ENCODE measurements around the gene STARD9. TPM values are rescaled to one million over a fixed set of nuclear protein-coding genes. Genes with fewer than 3 reads are reported as not detected.
"Not testable (repeated sequence)": the region's sequence is repeated elsewhere in the genome, so short reads cannot be mapped to it uniquely, and the experiment has no call there.

The STARD9 gene
- 1 to 10 TPM; 3.4 to 3.8 TPM for total RNA-seq

GRCh38 chr15:42575188-42576039 is at the start of gene STARD9:
Gene STARD9 (plus strand): TSS chr15:42575606. CDS start chr15:42575716, 110 bp downstream.
- Mint-ChIP-seq H3K27me3 (peaks cover 15% of the 10 kb centered on the region), H3K27ac (no peak within 1 kb of the TSS), H3K9me3 (no peaks in the 10 kb centered on the region), H3K4me1 (ENCODE audit: low read depth) (peaks cover 15% of the 10 kb centered on the region), H3K36me3 (no peaks in the 10 kb centered on the region), H3K4me3 (peak within 1 kb of the TSS; percentile 84)
- ChIA-PET CTCF (interaction anchor here (1.0 to 1.5 kb wide), 3 partner anchors 20 to 76 kb away, joined by 3 to 5 read pairs (median 4); partner anchors contain the start of genes HAUS2 and LRRC57), POLR2A (interaction anchor here (0.7 to 2.0 kb wide), 2 partner anchors 27 to 84 kb away, joined by 3 to 9 read pairs; partner anchors contain the start of genes HAUS2, LRRC57 and ZNF106)
- intact Hi-C loops (cut with micrococcal nuclease) = loop anchor here (1.0 to 10.0 kb wide), 7 partner anchors 27 to 609 kb away; partner anchors contain the start of genes CCNDBP1, CDAN1, GANC and HAUS2
- DNase-seq = peak; percentile 97

GRCh38 chr15:42528970-42529369 is 46.4 kb upstream of the STARD9 start:
- peaks cover 12% of the 10 kb centered on the region for H3K36me3 Mint-ChIP-seq
- intact Hi-C loops (cut with micrococcal nuclease) = no loop called here
- ChIA-PET POLR2A (no interaction called here), CTCF (no interaction called here)
- no peak for DNase-seq
- no peak overlapping the region for H3K27ac Mint-ChIP-seq
- no peak overlapping the region for H3K4me3 Mint-ChIP-seq
- no peaks in the 10 kb centered on the region for H3K4me1 Mint-ChIP-seq (ENCODE audit: low read depth)
- H3K9me3 Mint-ChIP-seq = no peaks in the 10 kb centered on the region
- no peaks in the 10 kb centered on the region for H3K27me3 Mint-ChIP-seq

- no peaks in the 10 kb centered on the region for H3K27me3 Mint-ChIP-seq
- ChIA-PET CTCF (no interaction called here), POLR2A (no interaction called here)
- no peak overlapping the region for H3K4me3 Mint-ChIP-seq
- no peaks in the 10 kb centered on the region for H3K9me3 Mint-ChIP-seq
- intact Hi-C loops (cut with micrococcal nuclease) = no loop called here
- H3K4me1 Mint-ChIP-seq (ENCODE audit: low read depth) = no peaks in the 10 kb centered on the region
- no peak overlapping the region for H3K27ac Mint-ChIP-seq
- H3K36me3 Mint-ChIP-seq = peaks cover 28% of the 10 kb centered on the region
- DNase-seq = no peak
Observed at GRCh38 chr15:42533246-42533645, 42.2 kb upstream of the STARD9 start.

DNA sequence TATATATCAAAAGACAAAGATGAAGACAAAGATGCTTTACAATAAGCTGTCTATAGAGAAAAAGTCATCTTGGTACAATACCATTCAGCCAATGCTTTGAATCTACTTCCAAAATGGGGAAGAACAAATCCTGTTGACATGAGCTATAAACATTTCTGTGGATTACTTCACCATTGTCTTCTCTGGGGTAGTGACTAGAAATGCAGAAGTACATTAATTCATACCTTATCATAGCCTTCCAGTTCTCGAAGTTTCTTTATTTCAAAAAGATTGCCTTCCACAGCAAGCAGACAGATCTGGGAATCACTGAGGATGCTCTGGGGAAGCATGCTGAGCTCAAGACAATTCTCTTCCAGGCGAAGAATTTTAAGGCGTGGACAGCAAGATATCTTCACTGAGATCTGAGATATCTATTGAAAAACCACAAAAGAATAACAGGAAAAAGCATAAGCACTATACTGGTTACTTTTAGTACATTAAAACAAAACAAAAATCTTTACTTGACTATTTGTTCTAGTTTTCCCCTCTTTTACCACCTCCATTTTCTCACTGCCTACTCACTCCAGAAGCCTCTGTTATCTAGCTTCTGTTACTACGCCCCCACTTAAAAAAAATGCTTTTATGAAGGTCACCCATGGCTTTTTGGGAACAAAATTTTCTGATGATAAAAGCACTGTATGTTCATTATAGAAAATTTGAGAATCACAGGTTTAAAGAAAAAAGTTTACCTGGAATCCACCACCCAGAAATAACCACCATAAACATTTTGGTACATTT is 30.4 kb upstream of the STARD9 start:
- Mint-ChIP-seq H3K4me3 (no peak overlapping the region), H3K27me3 (no peaks in the 10 kb centered on the region), H3K4me1 (ENCODE audit: low read depth) (peaks cover 40% of the 10 kb centered on the region), H3K9me3 (no peaks in the 10 kb centered on the region), H3K36me3 (peaks cover 34% of the 10 kb centered on the region), H3K27ac (no peak overlapping the region)
- ChIA-PET CTCF (no interaction called here), POLR2A (no interaction called here)
- intact Hi-C loops (cut with micrococcal nuclease) = no loop called here
- no peak for DNase-seq

DNA sequence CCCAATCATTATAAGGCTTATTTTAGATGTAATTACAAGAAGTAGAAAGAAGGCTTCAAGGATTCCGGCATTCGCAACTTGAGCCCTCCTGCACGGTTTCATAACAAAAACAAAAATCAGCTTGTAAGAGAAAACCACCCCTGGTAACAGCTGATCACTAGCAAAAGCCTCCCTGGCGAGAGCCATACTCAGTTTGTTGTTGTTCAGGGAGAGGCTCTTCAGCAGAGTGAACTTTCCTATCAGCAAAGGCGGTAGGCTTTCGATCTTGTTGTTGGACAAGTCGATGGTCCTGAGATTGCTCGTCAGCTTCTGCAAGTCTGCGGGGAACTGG is 27.5 kb upstream of the STARD9 start:
- H3K27me3 Mint-ChIP-seq = no peaks in the 10 kb centered on the region
- DNase-seq = no peak
- intact Hi-C loops (cut with micrococcal nuclease) = loop anchor here (1.0 to 2.0 kb wide), 3 partner anchors 27 to 102 kb away; partner anchors contain the start of genes STARD9 and ZNF106
- POLR2A ChIA-PET = interaction anchor here (0.7 to 2.1 kb wide), 4 partner anchors 26 to 188 kb away, joined by 3 to 10 read pairs (median 6); partner anchors contain the start of genes SNAP23 and STARD9
- peaks cover 28% of the 10 kb centered on the region for H3K36me3 Mint-ChIP-seq
- peak overlapping the region; percentile 95 for H3K4me3 Mint-ChIP-seq
- CTCF ChIA-PET = interaction anchor here (1.3 kb wide), 1 partner anchor 27 kb away, joined by 4 read pairs; the partner anchor contains the start of gene STARD9
- peaks cover 56% of the 10 kb centered on the region for H3K4me1 Mint-ChIP-seq (ENCODE audit: low read depth)
- H3K27ac Mint-ChIP-seq = peak overlapping the region; percentile 89
- H3K9me3 Mint-ChIP-seq = no peaks in the 10 kb centered on the region

- Mint-ChIP-seq H3K27ac (peak within 1 kb of the TSS; percentile 89), H3K27me3 (no peaks in the 10 kb centered on the region), H3K36me3 (peaks cover 28% of the 10 kb centered on the region), H3K4me3 (peak within 1 kb of the TSS; percentile 95), H3K4me1 (ENCODE audit: low read depth) (peaks cover 57% of the 10 kb centered on the region), H3K9me3 (no peaks in the 10 kb centered on the region)
- POLR2A ChIA-PET = interaction anchor here (0.6 to 2.1 kb wide), 6 partner anchors 25 to 188 kb away, joined by 3 to 10 read pairs (median 4); partner anchors contain the start of genes SNAP23, STARD9 and ZNF106
- intact Hi-C loops (cut with micrococcal nuclease) = loop anchor here (1.0 to 2.0 kb wide), 3 partner anchors 27 to 102 kb away; partner anchors contain the start of genes STARD9 and ZNF106
- DNase-seq = peak; percentile 92
- CTCF ChIA-PET = interaction anchor here (1.3 kb wide), 1 partner anchor 27 kb away, joined by 4 read pairs; the partner anchor contains the start of gene STARD9
Observed at GRCh38 chr15:42548249-42549031, 27.0 kb upstream of the STARD9 start, which contains the start of the genes HAUS2 and LRRC57. Gene HAUS2 (plus strand): TSS chr15:42548838. CDS start chr15:42548873, 35 bp downstream. Gene LRRC57 (minus strand): TSS chr15:42548793. CDS start chr15:42548434, 359 bp downstream.

DNA sequence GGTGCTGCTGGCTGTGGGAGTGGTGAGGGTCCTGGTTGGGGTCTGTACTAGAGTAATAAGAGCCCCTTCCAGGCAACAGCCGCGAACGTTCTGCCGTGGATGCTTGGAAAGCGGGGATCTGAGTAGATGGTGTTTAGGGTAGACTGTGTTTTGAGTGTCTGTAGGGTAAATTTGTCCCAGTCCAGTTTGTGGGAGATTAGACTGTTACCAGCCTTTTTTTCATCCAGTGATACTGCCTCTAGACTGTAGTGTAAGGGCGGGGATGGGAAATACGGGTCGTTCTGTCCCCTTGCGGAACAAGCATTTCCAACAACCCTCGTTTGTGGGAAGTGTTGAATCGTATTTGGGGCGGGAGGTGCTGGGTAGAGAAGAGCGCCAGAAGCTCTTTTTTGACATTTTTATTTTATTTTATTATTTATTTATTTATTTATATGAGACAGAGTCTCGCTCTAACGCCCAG is 26.3 kb upstream of the STARD9 start:
- POLR2A ChIA-PET = interaction anchor here (0.6 to 2.1 kb wide), 5 partner anchors 25 to 91 kb away, joined by 3 to 10 read pairs (median 5); partner anchors contain the start of genes SNAP23, STARD9 and ZNF106
- peaks cover 24% of the 10 kb centered on the region for H3K36me3 Mint-ChIP-seq
- H3K27ac Mint-ChIP-seq = peak overlapping the region; percentile 89
- H3K4me3 Mint-ChIP-seq = peak overlapping the region; percentile 95
- CTCF ChIA-PET = interaction anchor here (1.3 kb wide), 1 partner anchor 26 kb away, joined by 4 read pairs; the partner anchor contains the start of gene STARD9
- intact Hi-C loops (cut with micrococcal nuclease) = loop anchor here (2.0 kb wide), 1 partner anchor 58 kb away; the partner anchor contains the start of gene ZNF106
- H3K9me3 Mint-ChIP-seq = no peaks in the 10 kb centered on the region
- H3K27me3 Mint-ChIP-seq = no peaks in the 10 kb centered on the region
- peaks cover 63% of the 10 kb centered on the region for H3K4me1 Mint-ChIP-seq (ENCODE audit: low read depth)
- no peak for DNase-seq

DNA sequence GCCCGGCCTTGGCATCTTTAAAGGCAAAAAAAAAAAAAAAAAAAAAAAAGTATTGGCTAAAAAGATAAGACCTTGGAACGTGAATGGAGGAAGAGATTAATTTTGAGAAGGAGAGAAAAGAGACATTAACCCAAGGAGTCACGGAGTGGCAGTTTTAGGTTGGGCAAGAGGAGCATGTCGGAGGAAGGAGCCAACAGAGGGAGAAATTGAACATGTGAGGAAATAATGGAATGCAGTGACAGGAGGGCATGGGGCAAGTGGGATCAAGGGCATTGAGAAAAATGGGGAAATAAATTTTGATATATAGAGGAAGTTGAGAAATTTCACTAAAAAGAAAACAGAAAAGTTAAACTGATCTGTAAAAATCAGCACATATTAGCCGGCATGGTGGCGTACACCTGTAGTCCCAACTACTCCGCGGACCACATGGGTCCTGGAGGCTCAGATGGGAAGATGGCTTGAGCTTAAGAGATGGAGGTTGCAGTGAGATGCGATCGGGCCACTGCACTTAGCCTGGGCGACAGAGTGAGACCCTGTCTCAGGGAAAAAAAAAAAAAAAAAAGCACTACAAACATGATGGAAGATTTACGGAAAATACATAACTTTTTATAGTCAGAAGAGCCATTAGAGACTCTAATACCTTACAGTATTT is 25.5 kb upstream of the STARD9 start:
- Mint-ChIP-seq H3K36me3 (peaks cover 23% of the 10 kb centered on the region), H3K27ac (peak overlapping the region; percentile 31), H3K4me1 (ENCODE audit: low read depth) (peaks cover 62% of the 10 kb centered on the region), H3K4me3 (peak overlapping the region; percentile 95), H3K27me3 (no peaks in the 10 kb centered on the region), H3K9me3 (no peaks in the 10 kb centered on the region)
- POLR2A ChIA-PET = interaction anchor here (0.6 to 1.9 kb wide), 3 partner anchors 11 to 59 kb away, joined by 3 to 10 read pairs (median 5); partner anchors contain the start of genes SNAP23 and ZNF106
- no peak for DNase-seq
- intact Hi-C loops (cut with micrococcal nuclease) = loop anchor here (2.0 kb wide), 1 partner anchor 59 kb away; the partner anchor contains the start of gene ZNF106
- CTCF ChIA-PET = no interaction called here

GRCh38 chr15:42553554-42553953 is 21.9 kb upstream of the STARD9 start:
- H3K27ac Mint-ChIP-seq = no peak overlapping the region
- no peaks in the 10 kb centered on the region for H3K27me3 Mint-ChIP-seq
- DNase-seq = no peak
- POLR2A ChIA-PET = no interaction called here
- intact Hi-C loops (cut with micrococcal nuclease) = no loop called here
- CTCF ChIA-PET = no interaction called here
- H3K4me1 Mint-ChIP-seq (ENCODE audit: low read depth) = peaks cover 30% of the 10 kb centered on the region
- H3K36me3 Mint-ChIP-seq = peaks cover 9% of the 10 kb centered on the region
- H3K4me3 Mint-ChIP-seq = no peak overlapping the region
- no peaks in the 10 kb centered on the region for H3K9me3 Mint-ChIP-seq

DNA sequence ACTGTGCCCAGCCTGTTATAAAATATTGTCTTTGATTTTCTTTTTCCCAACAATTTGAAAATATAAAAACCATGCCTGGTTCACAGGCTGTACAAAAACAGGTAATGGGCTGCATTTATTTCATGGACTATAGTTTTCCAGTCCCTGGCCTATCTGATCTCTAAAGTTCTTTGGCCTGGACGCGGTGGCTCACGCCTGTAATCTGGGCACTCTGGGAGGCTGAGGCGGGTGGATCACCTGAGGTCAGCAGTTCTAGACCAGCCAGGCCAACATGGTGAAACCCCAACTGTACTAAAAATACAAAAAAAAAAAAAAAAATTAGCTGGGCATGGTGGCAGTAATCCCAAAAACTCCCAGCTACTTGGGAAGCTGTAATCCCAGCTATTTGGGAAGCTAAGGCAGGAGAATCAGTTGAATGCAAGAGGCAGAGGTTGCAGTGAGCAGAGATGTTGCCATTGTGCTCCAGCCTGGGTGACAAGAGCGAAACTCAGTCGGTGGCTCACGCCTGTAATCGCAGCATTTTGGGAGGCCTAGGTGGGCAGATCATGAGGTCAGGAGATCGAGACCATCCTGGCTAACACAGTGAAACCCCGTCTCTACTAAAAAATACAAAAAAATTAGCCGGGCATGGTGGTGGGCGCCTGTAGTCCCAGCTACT is 18.7 kb upstream of the STARD9 start:
- CTCF ChIA-PET = interaction anchor here (0.7 kb wide), 1 partner anchor 28 kb away, joined by 3 read pairs; no protein-coding TSS in a partner anchor
- H3K27me3 Mint-ChIP-seq; H3K9me3 Mint-ChIP-seq; POLR2A ChIA-PET; DNase-seq; H3K4me3 Mint-ChIP-seq; intact Hi-C loops (cut with micrococcal nuclease); H3K27ac Mint-ChIP-seq: not testable (repeated sequence)
- peaks cover 14% of the 10 kb centered on the region for H3K4me1 Mint-ChIP-seq (ENCODE audit: low read depth)
- H3K36me3 Mint-ChIP-seq = peaks cover 19% of the 10 kb centered on the region
